Measurements from ENCODE around the gene STARD8.
A peak's percentile ranks its signal among the peaks of the same experiment; 100 is the strongest.
"Not testable (repeated sequence)": the region's sequence is repeated elsewhere in the genome, so short reads cannot be mapped to it uniquely, and the experiment has no call there.

The STARD8 gene

GRCh38 chrX:68659786-68660185 lies 12.3 kb downstream of the STARD8 start:
- peak; percentile 67 for DNase-seq (ENCODE audit: low read depth)

- no peak for DNase-seq (ENCODE audit: low read depth)
Measured at GRCh38 chrX:68660746-68661145, 13.3 kb downstream of the STARD8 start.

GRCh38 chrX:68665502-68665901 lies 18.0 kb downstream of the STARD8 start:
- no peak for DNase-seq (ENCODE audit: low read depth)

- DNase-seq (ENCODE audit: low read depth): no peak
Measured at GRCh38 chrX:68666580-68666979, 19.1 kb downstream of the STARD8 start.

- no peak for DNase-seq (ENCODE audit: low read depth)
Measured at GRCh38 chrX:68669094-68669860, 21.8 kb downstream of the STARD8 start.

GRCh38 chrX:68669871-68670270 lies 22.4 kb downstream of the STARD8 start:
- no peak for DNase-seq (ENCODE audit: low read depth)

- no peak for DNase-seq (ENCODE audit: low read depth)
Measured at GRCh38 chrX:68671221-68671620, 23.8 kb downstream of the STARD8 start.

- no peak for DNase-seq (ENCODE audit: low read depth)
Measured at GRCh38 chrX:68672581-68673318, 25.3 kb downstream of the STARD8 start.

- no peak for DNase-seq (ENCODE audit: low read depth)
Measured at GRCh38 chrX:68675571-68675970, 28.1 kb downstream of the STARD8 start.

GRCh38 chrX:68676335-68676734 lies 28.9 kb downstream of the STARD8 start:
- DNase-seq (ENCODE audit: low read depth): no peak

- no peak for DNase-seq (ENCODE audit: low read depth)
Measured at GRCh38 chrX:68677998-68678397, 30.5 kb downstream of the STARD8 start.

GRCh38 chrX:68681443-68681941 lies 34.0 kb downstream of the STARD8 start:
- DNase-seq (ENCODE audit: low read depth): peak; percentile 55

GRCh38 chrX:68682790-68683189 lies 35.3 kb downstream of the STARD8 start:
- no peak for DNase-seq (ENCODE audit: low read depth)

GRCh38 chrX:68683580-68683979 lies 36.1 kb downstream of the STARD8 start:
- DNase-seq (ENCODE audit: low read depth): no peak

GRCh38 chrX:68684291-68684918 lies 36.9 kb downstream of the STARD8 start:
- peak; percentile 63 for DNase-seq (ENCODE audit: low read depth)

GRCh38 chrX:68684919-68685304 lies 37.4 kb downstream of the STARD8 start:
- DNase-seq (ENCODE audit: low read depth): no peak

- peak; percentile 66 for DNase-seq (ENCODE audit: low read depth)
Measured at GRCh38 chrX:68685685-68686084, 38.2 kb downstream of the STARD8 start.

GRCh38 chrX:68686097-68686977 lies 38.9 kb downstream of the STARD8 start:
- DNase-seq (ENCODE audit: low read depth): peak; percentile 67

- DNase-seq (ENCODE audit: low read depth): not testable (repeated sequence)
Measured at GRCh38 chrX:68688931-68689330, 41.5 kb downstream of the STARD8 start.

GRCh38 chrX:68690936-68691501 lies 43.6 kb downstream of the STARD8 start:
- DNase-seq (ENCODE audit: low read depth): no peak

GRCh38 chrX:68691921-68692320 lies 44.5 kb downstream of the STARD8 start:
- no peak for DNase-seq (ENCODE audit: low read depth)

All from ELR (cell line).